ENCODE data around the gene MT4.
A peak's percentile ranks its signal among the peaks of the same experiment; 100 is the strongest.

Gene MT4

DNA sequence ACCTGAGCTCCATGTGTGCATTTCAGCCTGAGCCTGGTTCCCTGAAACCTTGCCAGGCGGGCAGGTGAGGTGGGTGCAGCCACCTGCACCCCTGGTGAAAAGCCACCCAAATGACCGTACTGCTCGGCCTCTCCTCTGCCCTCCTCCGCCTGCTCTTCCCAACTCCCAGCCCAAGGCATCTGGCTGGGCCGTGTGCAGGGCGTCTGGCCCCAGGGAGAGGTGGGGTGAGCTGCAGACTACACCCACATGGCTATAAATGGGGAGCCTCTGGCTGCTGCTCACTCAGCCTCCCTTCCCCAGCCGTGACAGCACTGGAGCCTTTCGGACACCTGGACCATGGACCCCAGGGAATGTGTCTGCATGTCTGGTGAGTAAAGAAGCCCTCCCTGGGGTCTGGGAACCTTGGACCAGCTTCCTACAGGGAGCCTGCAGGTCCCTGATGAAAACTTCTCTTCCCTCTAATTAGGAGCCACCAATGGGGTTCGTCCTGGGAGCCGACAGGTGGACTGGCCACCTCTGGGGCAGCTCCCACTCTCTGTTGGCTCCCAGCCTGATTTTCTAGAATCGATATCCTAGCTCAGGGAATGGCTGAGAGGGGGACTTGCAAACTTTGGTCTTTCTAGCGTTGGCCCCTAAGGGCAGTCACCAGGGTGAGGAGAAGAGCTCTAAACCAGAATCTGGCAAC lies at the start of gene MT4:
MT4 (plus strand) TSS at position 281 of the 685 bp plus-strand sequence; CDS start at position 337, 56 bp downstream.
- Histone ChIP-seq H3K27me3 (ENCODE audit: control insufficient read depth, insufficient read depth, low read length) (0 out of 2 replicates have a peak, but pooled peaks cover 2% of the 10 kb centered on the region), H3K27ac (ENCODE audit: low read depth, low read length) (no peak within 1 kb of the TSS), H3K4me1 (ENCODE audit: control insufficient read depth, insufficient read depth, low read length) (no peaks in the 10 kb centered on the region), H3K9me3 (ENCODE audit: control insufficient read depth, insufficient read depth, low read length) (no peaks in the 10 kb centered on the region), H3K4me3 (ENCODE audit: low read depth, low read length) (no peak within 1 kb of the TSS), H3K36me3 (ENCODE audit: control insufficient read depth, insufficient read depth, low read length) (no peaks in the 10 kb centered on the region), H3K9ac (ENCODE audit: low read depth, low read length) (no peak within 1 kb of the TSS)

DNA sequence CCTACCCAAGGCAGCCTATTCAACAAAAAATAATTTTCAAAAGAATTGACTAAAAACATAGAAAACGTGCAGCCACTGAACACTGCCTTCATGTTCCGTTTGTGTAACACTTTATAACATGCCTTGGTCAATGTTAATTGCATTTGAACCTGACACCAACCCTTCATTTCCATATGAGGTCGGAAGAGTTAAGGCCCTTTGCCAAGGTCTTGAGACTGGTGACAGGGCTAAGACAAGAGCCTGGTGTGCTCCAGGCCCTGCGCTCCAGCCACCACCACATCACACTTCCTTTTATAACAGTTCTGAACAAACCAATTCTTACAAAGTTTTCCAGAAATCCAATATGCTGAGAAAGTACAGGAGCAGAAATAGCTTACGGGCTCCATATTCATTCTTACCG lies 49.2 kb upstream of the MT4 start:
- Histone ChIP-seq H3K27ac (ENCODE audit: low read depth, low read length) (no peak overlapping the region), H3K4me1 (ENCODE audit: control insufficient read depth, insufficient read depth, low read length) (peaks cover 4% of the 10 kb centered on the region; the same call in 1 of the 2 replicates), H3K4me3 (ENCODE audit: low read depth, low read length) (no peak overlapping the region), H3K36me3 (ENCODE audit: control insufficient read depth, insufficient read depth, low read length) (no peaks in the 10 kb centered on the region; the same call in 1 of the 2 replicates), H3K9ac (ENCODE audit: low read depth, low read length) (no peak overlapping the region), H3K9me3 (ENCODE audit: control insufficient read depth, insufficient read depth, low read length) (no peaks in the 10 kb centered on the region), H3K27me3 (ENCODE audit: control insufficient read depth, insufficient read depth, low read length) (no peaks in the 10 kb centered on the region)

DNA sequence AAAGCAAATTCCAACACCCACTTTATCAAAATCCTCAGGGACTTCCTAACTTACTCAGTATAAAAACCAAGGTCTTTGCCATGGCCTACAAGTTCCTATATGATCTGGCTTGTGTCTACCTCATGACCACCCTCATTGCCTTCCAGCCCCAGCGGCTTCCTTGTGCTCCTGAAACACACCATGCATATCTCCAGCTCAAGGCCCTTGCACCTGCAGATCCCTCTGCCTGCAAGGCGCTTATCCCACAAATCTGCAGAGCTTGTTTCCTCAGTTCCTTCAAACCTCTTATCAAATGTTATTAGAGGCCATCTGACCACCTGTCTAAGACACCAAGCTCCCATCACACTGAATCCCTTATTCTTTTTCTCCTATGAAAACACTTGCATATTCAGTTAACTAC lies 47.7 kb upstream of the MT4 start:
- Histone ChIP-seq H3K27ac (ENCODE audit: low read depth, low read length) (no peak overlapping the region), H3K36me3 (ENCODE audit: control insufficient read depth, insufficient read depth, low read length) (no peaks in the 10 kb centered on the region), H3K27me3 (ENCODE audit: control insufficient read depth, insufficient read depth, low read length) (no peaks in the 10 kb centered on the region), H3K4me1 (ENCODE audit: control insufficient read depth, insufficient read depth, low read length) (peaks cover 4% of the 10 kb centered on the region; the same call in 1 of the 2 replicates), H3K9me3 (ENCODE audit: control insufficient read depth, insufficient read depth, low read length) (no peaks in the 10 kb centered on the region), H3K4me3 (ENCODE audit: low read depth, low read length) (no peak overlapping the region), H3K9ac (ENCODE audit: low read depth, low read length) (no peak overlapping the region)

DNA sequence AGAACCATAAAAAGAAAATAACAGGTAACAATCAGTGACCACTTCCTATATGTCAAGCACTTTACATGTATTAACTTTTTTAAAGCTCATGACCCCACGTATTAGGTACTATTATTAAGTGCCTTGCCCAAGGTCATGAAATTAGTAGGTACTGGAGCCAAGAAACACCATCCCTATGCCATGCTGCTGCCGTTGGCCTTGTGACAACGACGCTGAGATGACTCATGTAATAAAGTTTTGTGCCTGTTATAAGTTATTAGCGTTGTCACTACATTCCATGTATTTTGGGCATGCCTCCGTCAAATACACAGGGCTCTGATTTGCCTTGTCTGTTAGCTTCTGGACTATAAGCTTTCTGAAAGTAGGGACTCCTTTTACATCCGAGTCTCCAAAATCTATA lies 46.4 kb upstream of the MT4 start:
- Histone ChIP-seq H3K27ac (ENCODE audit: low read depth, low read length) (no peak overlapping the region), H3K27me3 (ENCODE audit: control insufficient read depth, insufficient read depth, low read length) (no peaks in the 10 kb centered on the region), H3K4me3 (ENCODE audit: low read depth, low read length) (no peak overlapping the region), H3K9me3 (ENCODE audit: control insufficient read depth, insufficient read depth, low read length) (no peaks in the 10 kb centered on the region), H3K4me1 (ENCODE audit: control insufficient read depth, insufficient read depth, low read length) (peaks cover 4% of the 10 kb centered on the region; the same call in 1 of the 2 replicates), H3K9ac (ENCODE audit: low read depth, low read length) (no peak overlapping the region), H3K36me3 (ENCODE audit: control insufficient read depth, insufficient read depth, low read length) (no peaks in the 10 kb centered on the region)

DNA sequence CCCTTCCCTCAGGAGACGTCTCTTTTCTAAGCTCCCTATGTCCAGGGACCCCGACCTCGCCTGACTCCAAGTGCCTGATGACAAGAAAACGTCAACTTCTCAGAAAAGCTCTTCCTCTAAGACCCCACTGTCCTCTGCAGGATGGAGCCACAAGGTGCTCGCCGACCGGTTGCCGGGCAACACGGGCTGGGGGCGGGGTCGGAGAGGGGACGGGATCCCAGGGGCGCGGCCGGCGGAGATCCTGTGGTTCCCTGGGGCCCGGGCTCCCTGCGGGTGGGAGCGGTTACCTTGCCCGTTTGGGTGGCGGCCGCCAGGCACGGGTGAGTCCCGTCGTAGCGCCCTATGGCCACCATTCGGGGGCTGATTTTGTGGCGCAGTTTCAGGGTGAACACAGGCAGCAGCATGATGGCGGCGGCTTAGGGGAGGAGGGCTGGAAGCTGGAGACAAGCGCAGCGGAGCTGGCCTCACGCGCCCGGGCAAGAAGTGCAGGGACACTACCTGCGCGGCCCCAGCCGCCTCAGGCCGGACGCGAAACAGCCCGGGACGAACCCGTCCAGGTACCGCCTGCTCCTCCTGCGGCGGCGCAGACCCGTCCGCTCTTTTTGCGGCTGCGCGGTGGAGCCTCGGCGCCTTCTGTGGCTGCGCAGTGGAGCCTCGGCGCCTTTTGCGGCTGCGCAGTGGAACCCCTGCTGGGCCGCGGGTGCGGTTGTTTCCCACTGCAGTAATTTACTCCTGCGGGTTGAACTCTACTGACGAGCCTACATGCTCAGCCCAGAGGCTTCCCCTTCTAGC lies 45.2 kb upstream of the MT4 start, which contains the start of gene BBS2:
BBS2 (minus strand) TSS at position 566 of the 792 bp plus-strand sequence; CDS start at position 404, 162 bp downstream.
- Histone ChIP-seq H3K4me3 (ENCODE audit: low read depth, low read length) (peak within 1 kb of the TSS; percentile 97), H3K27me3 (ENCODE audit: control insufficient read depth, insufficient read depth, low read length) (no peaks in the 10 kb centered on the region), H3K27ac (ENCODE audit: low read depth, low read length) (peak within 1 kb of the TSS; percentile 89), H3K9me3 (ENCODE audit: control insufficient read depth, insufficient read depth, low read length) (no peaks in the 10 kb centered on the region), H3K9ac (ENCODE audit: low read depth, low read length) (peak within 1 kb of the TSS; percentile 71), H3K4me1 (ENCODE audit: control insufficient read depth, insufficient read depth, low read length) (peaks cover 4% of the 10 kb centered on the region; the same call in 1 of the 2 replicates), H3K36me3 (ENCODE audit: control insufficient read depth, insufficient read depth, low read length) (no peaks in the 10 kb centered on the region)

DNA sequence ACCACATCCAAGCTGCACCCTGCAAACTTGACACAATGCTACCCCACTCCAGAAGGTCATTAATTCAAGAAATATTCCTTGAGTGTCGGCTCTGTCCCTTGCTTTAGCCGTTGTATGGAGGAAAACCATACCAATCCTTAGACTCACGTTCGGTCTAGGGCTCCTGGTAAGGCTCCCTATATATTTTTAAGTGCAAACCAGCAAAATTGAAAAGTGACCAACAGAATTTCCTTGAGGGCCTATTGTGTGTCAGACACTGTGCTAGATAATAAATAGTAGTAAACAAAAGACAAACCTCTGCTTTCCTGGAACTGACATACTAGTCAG lies 44.7 kb upstream of the MT4 start:
- peaks cover 4% of the 10 kb centered on the region; the same call in 1 of the 2 replicates for H3K4me1 ChIP-seq (ENCODE audit: control insufficient read depth, insufficient read depth, low read length)
- no peaks in the 10 kb centered on the region for H3K36me3 ChIP-seq (ENCODE audit: control insufficient read depth, insufficient read depth, low read length)
- H3K9me3 ChIP-seq (ENCODE audit: control insufficient read depth, insufficient read depth, low read length), result no peaks in the 10 kb centered on the region
- H3K27ac ChIP-seq (ENCODE audit: low read depth, low read length), result peak overlapping the region; percentile 89
- H3K27me3 ChIP-seq (ENCODE audit: control insufficient read depth, insufficient read depth, low read length), result no peaks in the 10 kb centered on the region
- H3K4me3 ChIP-seq (ENCODE audit: low read depth, low read length), result peak overlapping the region; percentile 97
- H3K9ac ChIP-seq (ENCODE audit: low read depth, low read length), result no peak overlapping the region

DNA sequence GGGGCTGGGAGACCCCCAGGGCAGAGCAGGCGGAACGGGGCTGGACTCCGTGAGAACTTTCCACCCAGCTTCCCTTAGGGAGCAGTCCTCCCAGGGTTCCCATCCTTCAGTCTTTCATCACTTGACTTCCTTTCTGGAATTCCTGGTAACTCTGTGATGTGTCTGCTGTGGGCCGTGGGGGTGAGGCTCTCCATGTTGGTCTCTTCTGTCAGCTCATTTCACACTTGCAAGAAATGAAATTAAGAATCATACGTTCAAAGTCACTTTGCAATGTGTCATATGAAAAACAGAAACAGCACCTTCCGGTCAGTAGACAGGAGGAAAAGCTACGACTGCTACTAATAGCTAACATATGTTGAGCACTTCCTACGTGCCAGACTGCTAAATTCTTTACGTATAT lies 39.6 kb upstream of the MT4 start:
- Histone ChIP-seq H3K36me3 (ENCODE audit: control insufficient read depth, insufficient read depth, low read length) (no peaks in the 10 kb centered on the region), H3K4me3 (ENCODE audit: low read depth, low read length) (no peak overlapping the region), H3K27ac (ENCODE audit: low read depth, low read length) (no peak overlapping the region)

DNA sequence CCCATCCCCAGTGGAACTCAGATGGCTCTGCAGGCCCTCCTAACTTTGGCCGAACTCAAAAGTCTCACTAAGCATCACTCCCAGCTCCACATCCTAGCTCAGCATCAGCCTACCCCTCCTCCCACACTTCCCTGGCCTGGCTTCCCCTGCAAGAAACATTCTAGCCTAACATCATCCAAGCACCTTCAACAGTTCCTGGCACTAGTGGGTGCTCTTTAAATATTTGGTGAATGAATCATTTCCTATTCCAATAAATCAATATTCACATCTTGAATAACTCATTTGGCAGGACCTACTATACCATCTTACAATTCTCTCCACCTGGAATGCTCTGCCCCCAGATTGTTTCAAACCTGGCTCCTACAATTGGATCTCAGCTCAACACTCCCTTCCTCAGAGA lies 34.0 kb upstream of the MT4 start:
- Histone ChIP-seq H3K4me1 (ENCODE audit: control insufficient read depth, insufficient read depth, low read length) (no peaks in the 10 kb centered on the region), H3K9me3 (ENCODE audit: control insufficient read depth, insufficient read depth, low read length) (no peaks in the 10 kb centered on the region), H3K9ac (ENCODE audit: low read depth, low read length) (no peak overlapping the region), H3K36me3 (ENCODE audit: control insufficient read depth, insufficient read depth, low read length) (no peaks in the 10 kb centered on the region), H3K27ac (ENCODE audit: low read depth, low read length) (no peak overlapping the region), H3K27me3 (ENCODE audit: control insufficient read depth, insufficient read depth, low read length) (no peaks in the 10 kb centered on the region), H3K4me3 (ENCODE audit: low read depth, low read length) (no peak overlapping the region)

More for the DNA sequence above, 39.6 kb upstream of the MT4 start:
- H3K9me3 ChIP-seq (ENCODE audit: control insufficient read depth, insufficient read depth, low read length), result no peaks in the 10 kb centered on the region
- H3K9ac ChIP-seq (ENCODE audit: low read depth, low read length), result no peak overlapping the region
- H3K4me1 ChIP-seq (ENCODE audit: control insufficient read depth, insufficient read depth, low read length), result peaks cover 3% of the 10 kb centered on the region; the same call in 1 of the 2 replicates
- H3K27me3 ChIP-seq (ENCODE audit: control insufficient read depth, insufficient read depth, low read length), result no peaks in the 10 kb centered on the region

DNA sequence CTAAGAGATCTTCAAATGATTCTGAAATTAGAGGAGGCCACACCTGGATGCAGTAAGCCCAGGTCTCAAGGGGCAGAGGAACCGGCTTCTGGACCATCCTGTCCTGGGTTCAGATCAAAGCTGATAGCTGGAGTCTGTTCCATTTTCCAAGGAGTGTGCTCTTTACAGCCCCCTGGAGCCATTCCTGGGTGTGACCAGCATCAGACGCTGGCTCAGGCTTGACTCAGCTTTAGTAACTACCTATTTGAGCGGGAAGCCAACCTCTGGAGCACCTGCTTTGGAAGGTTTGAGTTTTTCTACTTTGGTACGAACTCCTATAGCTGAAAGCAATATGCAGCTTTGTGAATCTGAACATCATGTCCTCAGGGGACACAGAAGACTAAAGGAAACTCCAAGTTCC lies 32.2 kb upstream of the MT4 start:
- Histone ChIP-seq H3K9me3 (ENCODE audit: control insufficient read depth, insufficient read depth, low read length) (no peaks in the 10 kb centered on the region), H3K27me3 (ENCODE audit: control insufficient read depth, insufficient read depth, low read length) (no peaks in the 10 kb centered on the region), H3K4me1 (ENCODE audit: control insufficient read depth, insufficient read depth, low read length) (no peaks in the 10 kb centered on the region), H3K4me3 (ENCODE audit: low read depth, low read length) (no peak overlapping the region), H3K27ac (ENCODE audit: low read depth, low read length) (no peak overlapping the region), H3K36me3 (ENCODE audit: control insufficient read depth, insufficient read depth, low read length) (no peaks in the 10 kb centered on the region), H3K9ac (ENCODE audit: low read depth, low read length) (no peak overlapping the region)

DNA sequence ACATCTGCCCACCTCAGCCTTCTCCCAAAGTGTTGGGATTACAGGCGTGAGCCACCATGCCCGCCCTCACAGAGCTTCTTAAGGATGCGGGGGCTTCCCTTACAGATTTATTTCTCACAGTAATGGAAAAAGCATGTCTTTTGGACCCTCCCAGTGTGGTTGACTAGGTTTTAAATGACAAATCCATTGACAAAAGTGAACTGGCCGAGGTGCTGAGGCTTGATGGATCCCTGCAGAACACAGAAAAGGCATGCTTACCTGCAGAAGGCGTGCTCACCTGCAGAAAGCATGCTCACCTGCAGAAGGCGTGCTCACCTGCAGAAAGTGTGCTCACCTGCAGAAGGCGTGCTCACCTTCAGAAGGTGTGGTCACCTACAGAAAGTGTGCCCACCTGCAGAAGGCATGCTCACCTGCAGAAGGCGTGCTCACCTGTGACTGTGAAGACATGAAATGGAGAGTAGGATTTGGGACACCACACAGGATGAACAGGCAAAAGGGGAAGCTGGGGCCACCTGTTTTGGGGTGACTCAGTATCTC lies 30.0 kb upstream of the MT4 start:
- Histone ChIP-seq H3K4me3 (ENCODE audit: low read depth, low read length) (no peak overlapping the region), H3K4me1 (ENCODE audit: control insufficient read depth, insufficient read depth, low read length) (no peaks in the 10 kb centered on the region), H3K27ac (ENCODE audit: low read depth, low read length) (no peak overlapping the region), H3K9me3 (ENCODE audit: control insufficient read depth, insufficient read depth, low read length) (no peaks in the 10 kb centered on the region), H3K27me3 (ENCODE audit: control insufficient read depth, insufficient read depth, low read length) (no peaks in the 10 kb centered on the region), H3K9ac (ENCODE audit: low read depth, low read length) (no peak overlapping the region), H3K36me3 (ENCODE audit: control insufficient read depth, insufficient read depth, low read length) (no peaks in the 10 kb centered on the region)

DNA sequence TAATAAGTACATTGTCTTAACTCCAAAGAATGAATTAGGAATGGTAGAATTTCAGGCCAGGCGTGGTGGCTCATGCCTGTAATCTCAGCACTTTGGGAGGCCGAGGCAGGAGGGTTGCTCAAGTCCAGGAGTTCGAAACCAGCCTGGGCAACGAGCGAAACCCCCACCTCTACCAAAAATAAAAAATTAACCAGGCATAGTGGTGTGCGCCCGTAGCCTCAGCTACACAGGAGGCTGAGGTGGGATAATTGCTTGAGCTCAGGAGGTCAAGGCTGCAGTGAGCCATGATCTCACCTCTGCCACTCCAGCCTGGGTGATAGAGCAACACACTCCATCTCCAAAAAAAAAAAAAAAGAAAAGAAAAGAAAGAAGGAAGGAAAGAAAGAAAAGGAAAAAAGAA lies 26.5 kb upstream of the MT4 start:
- Histone ChIP-seq H3K4me1 (ENCODE audit: control insufficient read depth, insufficient read depth, low read length) (no peaks in the 10 kb centered on the region), H3K9ac (ENCODE audit: low read depth, low read length) (no peak overlapping the region), H3K36me3 (ENCODE audit: control insufficient read depth, insufficient read depth, low read length) (no peaks in the 10 kb centered on the region), H3K27ac (ENCODE audit: low read depth, low read length) (no peak overlapping the region), H3K27me3 (ENCODE audit: control insufficient read depth, insufficient read depth, low read length) (no peaks in the 10 kb centered on the region), H3K4me3 (ENCODE audit: low read depth, low read length) (no peak overlapping the region), H3K9me3 (ENCODE audit: control insufficient read depth, insufficient read depth, low read length) (no peaks in the 10 kb centered on the region)
